OCI-LY3 (cell line): ENCODE data around the gene GVQW3.

Source experiments
- H2AFZ ChIP-seq: fragments of 200-600, 300-600 bp; shearing (Covaris generic); 2 replicates; pipeline ENCODE4 v1.6.0; 2014; ENCODE audit warnings: antibody characterized with exemption, low read depth, low read length
- H3K27ac ChIP-seq: fragments of 200-600, 300-600 bp; sonication (generic); 2 replicates; pipeline ENCODE4 v1.5.1; 2014; ENCODE audit warnings: mild to moderate bottlenecking, low read length, moderate library complexity, mixed read lengths
- H3K27me3 ChIP-seq: fragments of 200-600, 300-600 bp; sonication (generic); 2 replicates; pipeline ENCODE4 v1.6.1; 2014; ENCODE audit warnings: low read depth, low read length, mixed read lengths
- H3K36me3 ChIP-seq: fragments of 200-600, 300-600 bp; sonication (generic); replicated peaks from 2 replicates; pipeline ENCODE3; 2014; ENCODE audit warnings: low read depth, low read length, mixed read lengths
- H3K4me1 ChIP-seq: fragments of 300-600, 200-600 bp; sonication (generic); 2 replicates; pipeline ENCODE4 v1.6.1; 2014; ENCODE audit warnings: low read length, mixed read lengths
- H3K4me2 ChIP-seq: fragments of 200-600, 300-600 bp; sonication (generic); 2 replicates; pipeline ENCODE4 v1.6.1; 2014; ENCODE audit warnings: low read length, mixed read lengths
- H3K4me3 ChIP-seq: fragments of 300-600, 200-600 bp; sonication (generic); 2 replicates; pipeline ENCODE4 v1.5.1; 2014; ENCODE audit warnings: antibody characterized with exemption, mild to moderate bottlenecking, low read length, moderate library complexity
- H3K79me2 ChIP-seq: fragments of 300-600, 200-600 bp; shearing (Covaris generic); 2 replicates; pipeline ENCODE4 v1.6.1; 2014; ENCODE audit warnings: mild to moderate bottlenecking, low read length, mixed read lengths
- H3K9ac ChIP-seq: fragments of 300-600, 200-600 bp; shearing (Covaris generic); 2 replicates; pipeline ENCODE4 v1.6.0; 2014; ENCODE audit warnings: mild to moderate bottlenecking, low read length, moderate library complexity
- H3K9me3 ChIP-seq: fragments of 200-600, 300-600 bp; shearing (Covaris generic); 2 replicates; pipeline ENCODE4 v1.6.1; 2014; ENCODE audit warnings: low read length, mixed read lengths; ENCODE audit not compliant: insufficient read depth
- H4K20me1 ChIP-seq: fragments of 200-600, 300-600 bp; sonication (generic); 2 replicates; pipeline ENCODE4 v1.6.1; 2016; ENCODE audit warnings: low read length, mixed read lengths; ENCODE audit not compliant: insufficient read depth
- EZH2phosphoT487 ChIP-seq: fragments of 200-600 bp; shearing (Covaris generic); IDR thresholded peaks from 2 replicates; pipeline ENCODE4 v1.6.1; 2018; ENCODE audit warnings: antibody characterized with exemption, mixed run types, low read depth
- TF ChIP-seq, protein P1 (sequence below): fragments of 200-600, 300-600 bp; sonication (generic); IDR thresholded peaks from 2 replicates; pipeline ENCODE4 v1.5.1; 2014; ENCODE audit warnings: antibody characterized with exemption, low read length, low read depth

GVQW3 gene

DNA sequence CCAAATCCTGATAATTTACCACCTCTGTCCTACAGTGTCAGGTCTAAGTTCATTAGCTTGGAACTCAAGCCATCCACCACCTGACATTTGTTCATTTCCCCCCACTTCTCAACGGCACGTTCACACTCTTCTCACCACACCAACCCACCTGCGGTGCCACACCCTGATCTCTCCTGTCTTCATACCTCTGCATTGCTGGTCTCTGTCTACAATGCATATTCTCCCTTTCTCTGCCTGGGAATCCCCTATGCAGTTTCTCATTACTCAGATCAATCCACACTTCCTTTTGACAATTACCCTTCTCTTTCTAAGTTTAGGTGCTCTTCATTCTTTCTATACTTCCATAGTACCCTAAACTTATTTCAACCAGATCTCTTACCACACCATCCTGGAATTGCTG is 43.3 kb downstream of the GVQW3 start:
- no peaks in the 10 kb centered on the region for H3K9me3 ChIP-seq
- no peak overlapping the region for H2AFZ ChIP-seq
- no peak overlapping the region for H3K27ac ChIP-seq
- H4K20me1 ChIP-seq: no peaks in the 10 kb centered on the region
- peaks cover 47% of the 10 kb centered on the region for H3K27me3 ChIP-seq
- H3K4me1 ChIP-seq: peaks cover 19% of the 10 kb centered on the region
- H3K36me3 ChIP-seq: no peaks in the 10 kb centered on the region
- peak overlapping the region; percentile 48 for H3K4me3 ChIP-seq
- H3K79me2 ChIP-seq: no peaks in the 10 kb centered on the region
- TF ChIP-seq, protein P1, sequence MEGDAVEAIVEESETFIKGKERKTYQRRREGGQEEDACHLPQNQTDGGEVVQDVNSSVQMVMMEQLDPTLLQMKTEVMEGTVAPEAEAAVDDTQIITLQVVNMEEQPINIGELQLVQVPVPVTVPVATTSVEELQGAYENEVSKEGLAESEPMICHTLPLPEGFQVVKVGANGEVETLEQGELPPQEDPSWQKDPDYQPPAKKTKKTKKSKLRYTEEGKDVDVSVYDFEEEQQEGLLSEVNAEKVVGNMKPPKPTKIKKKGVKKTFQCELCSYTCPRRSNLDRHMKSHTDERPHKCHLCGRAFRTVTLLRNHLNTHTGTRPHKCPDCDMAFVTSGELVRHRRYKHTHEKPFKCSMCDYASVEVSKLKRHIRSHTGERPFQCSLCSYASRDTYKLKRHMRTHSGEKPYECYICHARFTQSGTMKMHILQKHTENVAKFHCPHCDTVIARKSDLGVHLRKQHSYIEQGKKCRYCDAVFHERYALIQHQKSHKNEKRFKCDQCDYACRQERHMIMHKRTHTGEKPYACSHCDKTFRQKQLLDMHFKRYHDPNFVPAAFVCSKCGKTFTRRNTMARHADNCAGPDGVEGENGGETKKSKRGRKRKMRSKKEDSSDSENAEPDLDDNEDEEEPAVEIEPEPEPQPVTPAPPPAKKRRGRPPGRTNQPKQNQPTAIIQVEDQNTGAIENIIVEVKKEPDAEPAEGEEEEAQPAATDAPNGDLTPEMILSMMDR: no peak
- no peak for TF ChIP-seq EZH2phosphoT487
- H3K4me2 ChIP-seq: peak overlapping the region; percentile 79
- no peak overlapping the region for H3K9ac ChIP-seq

DNA sequence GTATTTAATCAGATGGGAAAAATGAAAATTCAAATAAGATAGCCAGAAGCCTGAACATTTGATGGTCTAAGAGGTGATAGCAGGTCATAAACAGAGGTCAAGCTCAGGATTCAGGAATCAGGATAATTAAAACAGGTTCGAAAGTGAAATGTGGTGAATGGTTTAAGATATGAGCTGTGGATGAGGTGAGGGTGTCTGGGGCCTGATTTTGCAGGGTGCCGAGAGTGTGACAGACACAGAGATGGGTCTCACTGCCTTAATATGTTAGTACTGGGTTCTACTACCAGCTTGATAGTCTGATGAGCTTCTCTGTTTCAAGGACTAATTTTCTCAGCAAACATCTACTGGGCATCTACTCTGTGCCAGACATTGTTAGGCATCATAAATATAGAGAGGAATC is 43.8 kb downstream of the GVQW3 start:
- Histone ChIP-seq H2AFZ (no peak overlapping the region), H3K79me2 (no peaks in the 10 kb centered on the region), H3K36me3 (no peaks in the 10 kb centered on the region), H3K9ac (no peak overlapping the region), H3K27ac (no peak overlapping the region), H3K9me3 (no peaks in the 10 kb centered on the region), H3K4me1 (peaks cover 19% of the 10 kb centered on the region), H3K4me2 (peak overlapping the region; percentile 79), H3K4me3 (peak overlapping the region; percentile 48), H3K27me3 (peaks cover 47% of the 10 kb centered on the region), H4K20me1 (no peaks in the 10 kb centered on the region)
- TF ChIP-seq, protein P1: no peak
- no peak for TF ChIP-seq EZH2phosphoT487

DNA sequence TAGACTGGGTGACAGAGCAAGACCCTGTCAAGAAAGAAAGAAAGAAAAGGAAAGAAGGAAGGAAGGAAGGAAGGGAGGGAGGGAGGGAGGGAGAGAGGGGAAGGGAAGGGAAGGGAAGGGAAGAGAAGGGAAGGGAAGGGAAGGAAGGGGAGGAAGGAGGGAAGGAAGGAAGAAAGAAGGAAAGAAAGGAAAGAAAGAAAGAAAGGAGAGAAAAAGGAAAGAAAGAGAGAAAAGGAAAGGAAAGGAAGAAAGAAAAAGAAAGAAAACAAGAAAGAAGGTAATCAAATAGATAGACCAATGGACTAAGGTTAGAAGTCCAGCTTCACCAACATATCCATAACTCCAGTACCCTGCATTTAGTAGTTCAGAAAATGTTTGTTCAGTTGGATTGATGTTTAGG is 45.5 kb downstream of the GVQW3 start:
- Histone ChIP-seq H3K9me3 (no peaks in the 10 kb centered on the region), H3K79me2 (no peaks in the 10 kb centered on the region), H3K9ac (no peak overlapping the region), H3K4me2 (no peak overlapping the region), H2AFZ (no peak overlapping the region), H3K4me3 (no peak overlapping the region), H3K36me3 (no peaks in the 10 kb centered on the region), H3K27ac (no peak overlapping the region), H4K20me1 (no peaks in the 10 kb centered on the region), H3K4me1 (peaks cover 19% of the 10 kb centered on the region), H3K27me3 (peaks cover 47% of the 10 kb centered on the region)
- TF ChIP-seq, protein P1: no peak
- no peak for TF ChIP-seq EZH2phosphoT487

DNA sequence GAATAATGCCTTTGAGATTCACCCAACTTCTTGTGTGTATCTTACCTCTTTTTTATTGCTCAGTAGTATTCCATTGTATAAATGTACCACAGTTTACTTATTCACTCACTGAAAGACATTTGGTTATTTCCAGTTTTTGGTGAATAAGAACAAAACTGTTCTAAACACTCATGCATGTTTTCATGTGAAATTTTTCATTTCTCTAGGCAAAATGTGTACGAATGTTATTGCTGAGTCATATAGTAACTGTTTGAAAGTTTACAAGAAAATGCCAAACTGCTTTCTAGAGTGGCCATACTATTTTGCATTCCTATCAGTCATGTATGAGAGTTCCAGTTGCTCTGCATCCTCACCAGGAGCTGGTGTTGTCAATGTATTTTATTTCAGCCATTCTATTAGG is 54.9 kb downstream of the GVQW3 start:
- Histone ChIP-seq H3K27me3 (0 out of 2 replicates have a peak, but pooled peaks cover 6% of the 10 kb centered on the region), H2AFZ (no peak overlapping the region), H3K9ac (no peak overlapping the region), H3K27ac (no peak overlapping the region), H3K4me3 (no peak overlapping the region), H3K79me2 (no peaks in the 10 kb centered on the region), H3K36me3 (no peaks in the 10 kb centered on the region), H3K4me1 (no peaks in the 10 kb centered on the region), H4K20me1 (no peaks in the 10 kb centered on the region), H3K9me3 (no peaks in the 10 kb centered on the region), H3K4me2 (no peak overlapping the region)
- TF ChIP-seq, protein P1: no peak
- TF ChIP-seq EZH2phosphoT487: no peak
